ENCODE measurements around the gene RETREG3.

DNA sequence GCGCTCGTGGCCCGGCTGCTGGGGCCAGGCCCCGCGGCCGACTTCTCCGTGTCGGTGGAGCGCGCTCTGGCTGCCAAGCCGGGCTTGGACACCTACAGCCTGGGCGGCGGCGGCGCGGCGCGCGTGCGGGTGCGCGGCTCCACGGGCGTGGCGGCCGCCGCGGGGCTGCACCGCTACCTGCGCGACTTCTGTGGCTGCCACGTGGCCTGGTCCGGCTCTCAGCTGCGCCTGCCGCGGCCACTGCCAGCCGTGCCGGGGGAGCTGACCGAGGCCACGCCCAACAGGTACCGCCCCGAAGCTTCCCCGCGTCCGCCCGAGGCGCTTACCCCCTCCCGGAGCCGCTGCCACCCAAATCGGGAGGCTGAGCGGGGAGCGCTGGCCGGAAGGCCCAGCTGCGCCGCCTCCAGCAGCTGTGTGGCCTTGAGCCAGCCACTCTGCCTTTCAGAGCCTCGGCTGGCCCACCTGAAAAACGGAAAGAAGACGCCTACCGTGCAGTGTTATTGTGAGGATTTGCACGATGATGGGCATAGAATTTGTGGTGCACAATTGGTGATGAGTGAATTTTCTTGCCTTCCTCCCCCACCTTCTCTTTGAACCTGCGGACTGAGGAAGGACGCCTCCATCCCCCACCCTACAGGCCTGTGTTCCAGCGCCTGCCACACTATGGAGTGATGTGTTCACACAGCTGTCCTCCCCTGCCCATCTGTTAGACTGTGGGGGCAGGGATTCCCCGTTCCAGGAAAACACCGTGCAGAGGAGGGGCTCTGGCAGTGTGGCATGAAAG is 72.6 kb downstream of the RETREG3 start:
- TF ChIP-seq JUNB (IDR thresholded peaks at IDR 0.05; ENCODE audit: unreplicated experiment), result no peak
- TF ChIP-seq CTCF (conservative IDR thresholded peaks at IDR 0.05; ENCODE audit: low read depth in 2 of 2), result no peak
- peak; percentile 40 for TF ChIP-seq POLR2AphosphoS5 (IDR thresholded peaks at IDR 0.05; ENCODE audit: low read depth)
- no peak for TF ChIP-seq REST (IDR thresholded peaks at IDR 0.05; ENCODE audit: unreplicated experiment)
- no peak for TF ChIP-seq EZH2 (IDR thresholded peaks at IDR 0.05; ENCODE audit: low read depth, unreplicated experiment)
- no peak for TF ChIP-seq CREB1 (CRISPR knock-in tag; IDR thresholded peaks at IDR 0.05; ENCODE audit: low read depth)
- TF ChIP-seq ZNF331 (CRISPR knock-in tag; IDR thresholded peaks at IDR 0.05; ENCODE audit: low read depth), result no peak
- no peak for TF ChIP-seq EZH2phosphoT487 (IDR thresholded peaks at IDR 0.05; ENCODE audit: unreplicated experiment)
